Measurements from ENCODE around the gene FYN.
"Not testable (repeated sequence)": the region's sequence is repeated elsewhere in the genome, so short reads cannot be mapped to it uniquely, and the experiment has no call there.

FYN gene

DNA sequence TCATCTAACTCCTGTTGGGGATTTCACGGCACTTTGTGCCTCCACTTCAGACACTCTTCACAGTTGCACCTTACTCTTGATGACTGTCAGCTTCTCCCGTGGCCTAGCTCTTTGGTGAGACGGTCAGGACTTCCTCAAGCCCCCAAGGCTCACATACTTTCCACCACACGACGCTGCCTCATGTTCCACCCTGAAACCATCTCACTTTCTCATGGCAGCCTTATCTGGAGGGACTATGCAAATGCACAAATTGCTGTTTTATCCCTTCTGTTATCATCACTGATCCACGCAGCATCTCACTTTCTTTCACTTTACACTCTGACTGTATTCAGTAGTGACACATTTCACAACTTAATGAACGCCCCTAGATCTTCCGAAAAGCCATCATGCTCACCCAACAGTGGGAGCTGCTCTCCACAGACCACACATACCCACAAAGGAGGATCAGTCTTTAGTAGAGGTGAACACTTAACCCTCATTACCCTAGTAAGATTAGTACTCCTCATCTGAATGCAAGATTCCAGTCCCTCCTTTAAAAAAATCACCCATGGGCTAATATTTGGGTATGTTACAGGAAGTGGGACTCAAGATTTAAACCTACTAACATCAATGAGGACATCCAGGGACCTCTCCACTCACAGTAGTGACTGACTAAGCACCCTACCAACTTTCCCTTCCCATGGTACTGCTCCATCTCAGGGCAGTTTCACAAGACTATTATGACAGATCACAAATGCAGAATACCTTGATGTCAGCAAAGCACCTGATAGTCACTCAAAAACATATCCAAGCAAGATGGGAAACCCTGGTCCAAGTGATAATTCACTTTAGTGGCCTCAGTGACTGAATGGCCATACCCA lies 35.4 kb downstream of the FYN start:
- no peak overlapping the region for H3K27ac ChIP-seq
- H3K4me3 ChIP-seq: no peak overlapping the region

GRCh38 chr6:111837007-111837406 lies 36.2 kb downstream of the FYN start:
- DNase-seq (ENCODE audit: low read depth, low spot score): no peak
- Histone ChIP-seq H3K36me3 (ENCODE audit: insufficient read depth, low read length) (peaks cover 14% of the 10 kb centered on the region; the same call in 1 of the 2 replicates), H3K9ac (ENCODE audit: insufficient read length) (no peak overlapping the region), H3K9me3 (ENCODE audit: low read depth, low read length) (no peaks in the 10 kb centered on the region), H3K27ac (no peak overlapping the region), H3K4me3 (no peak overlapping the region)
- TF ChIP-seq EZH2 (IDR thresholded peaks at IDR 0.05): no peak
- TF ChIP-seq POLR2AphosphoS5 (IDR thresholded peaks at IDR 0.05; ENCODE audit: borderline replicate concordance, low read depth, low read length): no peak
- no peak for TF ChIP-seq FOXP2 (optimal IDR thresholded peaks at IDR 0.05; ENCODE audit: control extremely low read depth, extremely low read length, insufficient read depth)

More for the DNA sequence above, 35.4 kb downstream of the FYN start:
- no peak for DNase-seq (ENCODE audit: low read depth, low spot score)
- Histone ChIP-seq H3K9me3 (ENCODE audit: low read depth, low read length) (no peaks in the 10 kb centered on the region), H3K36me3 (ENCODE audit: insufficient read depth, low read length) (peaks cover 14% of the 10 kb centered on the region; the same call in 1 of the 2 replicates), H3K9ac (ENCODE audit: insufficient read length) (no peak overlapping the region)
- TF ChIP-seq POLR2AphosphoS5 (IDR thresholded peaks at IDR 0.05; ENCODE audit: borderline replicate concordance, low read depth, low read length) (no peak), FOXP2 (optimal IDR thresholded peaks at IDR 0.05; ENCODE audit: control extremely low read depth, extremely low read length, insufficient read depth) (no peak), EZH2 (IDR thresholded peaks at IDR 0.05) (no peak)

- TF ChIP-seq EZH2 (IDR thresholded peaks at IDR 0.05): no peak
- TF ChIP-seq FOXP2 (optimal IDR thresholded peaks at IDR 0.05; ENCODE audit: control extremely low read depth, extremely low read length, insufficient read depth): no peak
- no peak for TF ChIP-seq POLR2AphosphoS5 (IDR thresholded peaks at IDR 0.05; ENCODE audit: borderline replicate concordance, low read depth, low read length)
- H3K27ac ChIP-seq: no peak overlapping the region
- H3K9ac ChIP-seq (ENCODE audit: insufficient read length): no peak overlapping the region
These were observed 37.4 kb downstream of the FYN start for GRCh38 chr6:111835807-111836206.

DNA sequence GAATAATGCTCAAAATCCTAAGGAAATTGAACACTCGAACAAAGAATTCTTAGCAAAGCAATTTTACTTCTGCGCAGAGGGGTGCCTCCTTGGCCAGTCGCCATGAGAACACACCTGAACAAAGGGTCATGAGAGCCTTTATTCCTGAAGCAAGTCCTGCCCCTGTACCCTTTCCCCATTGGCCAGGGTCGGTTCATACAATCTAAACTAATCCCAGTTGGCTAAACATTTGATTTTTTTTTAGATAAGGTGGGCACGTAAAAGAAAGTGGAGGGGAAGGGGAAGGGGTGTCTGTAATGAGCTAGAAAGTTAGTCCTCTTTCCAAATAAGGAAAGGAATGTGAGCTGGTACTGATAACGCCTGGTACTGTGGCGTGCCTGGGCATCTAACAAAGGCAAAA lies 37.9 kb downstream of the FYN start:
- DNase-seq (ENCODE audit: low read depth, low spot score); H3K9ac ChIP-seq (ENCODE audit: insufficient read length); H3K4me3 ChIP-seq; H3K9me3 ChIP-seq (ENCODE audit: low read depth, low read length); H3K27ac ChIP-seq: not testable (repeated sequence)
- H3K36me3 ChIP-seq (ENCODE audit: insufficient read depth, low read length): peaks cover 14% of the 10 kb centered on the region; the same call in 1 of the 2 replicates

More at GRCh38 chr6:111835807-111836206, 37.4 kb downstream of the FYN start:
- Histone ChIP-seq H3K4me3 (no peak overlapping the region), H3K36me3 (ENCODE audit: insufficient read depth, low read length) (peaks cover 14% of the 10 kb centered on the region; the same call in 1 of the 2 replicates), H3K9me3 (ENCODE audit: low read depth, low read length) (no peaks in the 10 kb centered on the region)
- DNase-seq (ENCODE audit: low read depth, low spot score): no peak

GRCh38 chr6:111834356-111834755 lies 38.9 kb downstream of the FYN start:
- Histone ChIP-seq H3K36me3 (ENCODE audit: insufficient read depth, low read length) (peaks cover 14% of the 10 kb centered on the region; the same call in 1 of the 2 replicates), H3K4me3 (no peak overlapping the region), H3K9ac (ENCODE audit: insufficient read length) (no peak overlapping the region), H3K9me3 (ENCODE audit: low read depth, low read length) (no peaks in the 10 kb centered on the region), H3K27ac (no peak overlapping the region)
- no peak for TF ChIP-seq FOXP2 (optimal IDR thresholded peaks at IDR 0.05; ENCODE audit: control extremely low read depth, extremely low read length, insufficient read depth)
- TF ChIP-seq POLR2AphosphoS5 (IDR thresholded peaks at IDR 0.05; ENCODE audit: borderline replicate concordance, low read depth, low read length): no peak
- no peak for TF ChIP-seq EZH2 (IDR thresholded peaks at IDR 0.05)
- no peak for DNase-seq (ENCODE audit: low read depth, low spot score)

GRCh38 chr6:111832833-111833418 lies 40.3 kb downstream of the FYN start:
- no peak for DNase-seq (ENCODE audit: low read depth, low spot score)
- Histone ChIP-seq H3K36me3 (ENCODE audit: insufficient read depth, low read length) (peaks cover 15% of the 10 kb centered on the region; the same call in 1 of the 2 replicates), H3K4me3 (no peak overlapping the region), H3K9ac (ENCODE audit: insufficient read length) (no peak overlapping the region), H3K9me3 (ENCODE audit: low read depth, low read length) (no peaks in the 10 kb centered on the region), H3K27ac (no peak overlapping the region)
- TF ChIP-seq POLR2AphosphoS5 (IDR thresholded peaks at IDR 0.05; ENCODE audit: borderline replicate concordance, low read depth, low read length) (no peak), EZH2 (IDR thresholded peaks at IDR 0.05) (no peak), FOXP2 (optimal IDR thresholded peaks at IDR 0.05; ENCODE audit: control extremely low read depth, extremely low read length, insufficient read depth) (no peak)

GRCh38 chr6:111831408-111831807 lies 41.8 kb downstream of the FYN start:
- no peak for DNase-seq (ENCODE audit: low read depth, low spot score)
- TF ChIP-seq FOXP2 (optimal IDR thresholded peaks at IDR 0.05; ENCODE audit: control extremely low read depth, extremely low read length, insufficient read depth): no peak
- TF ChIP-seq EZH2 (IDR thresholded peaks at IDR 0.05): no peak
- no peak for TF ChIP-seq POLR2AphosphoS5 (IDR thresholded peaks at IDR 0.05; ENCODE audit: borderline replicate concordance, low read depth, low read length)
- Histone ChIP-seq H3K9me3 (ENCODE audit: low read depth, low read length) (no peaks in the 10 kb centered on the region), H3K27ac (no peak overlapping the region), H3K9ac (ENCODE audit: insufficient read length) (no peak overlapping the region), H3K36me3 (ENCODE audit: insufficient read depth, low read length) (peaks cover 22% of the 10 kb centered on the region; the same call in 1 of the 2 replicates), H3K4me3 (no peak overlapping the region)

GRCh38 chr6:111829998-111830397 lies 43.3 kb downstream of the FYN start:
- H3K27ac ChIP-seq: no peak overlapping the region
- peaks cover 17% of the 10 kb centered on the region; the same call in 1 of the 2 replicates for H3K36me3 ChIP-seq (ENCODE audit: insufficient read depth, low read length)
- TF ChIP-seq FOXP2 (optimal IDR thresholded peaks at IDR 0.05; ENCODE audit: control extremely low read depth, extremely low read length, insufficient read depth) (no peak), EZH2 (IDR thresholded peaks at IDR 0.05) (no peak), POLR2AphosphoS5 (IDR thresholded peaks at IDR 0.05; ENCODE audit: borderline replicate concordance, low read depth, low read length) (no peak)
- no peak overlapping the region for H3K9ac ChIP-seq (ENCODE audit: insufficient read length)
- no peak for DNase-seq (ENCODE audit: low read depth, low spot score)
- H3K4me3 ChIP-seq: no peak overlapping the region
- H3K9me3 ChIP-seq (ENCODE audit: low read depth, low read length): no peaks in the 10 kb centered on the region
